GM12878 (cell line): ENCODE data around the gene CA5A. TPM values are rescaled to one million over a fixed set of nuclear protein-coding genes. Genes with fewer than 3 reads are reported as not detected.

ENCODE experiments used
- ATAC-seq: fragments of 200-7000 bp; cut with Tn5 transposase; 3 replicates; pipeline ENCODE4 v1.9.1; 2020; ENCODE audit warnings: mild to moderate bottlenecking, moderate library complexity
- BruUV-seq: library from RNA; stranded (reverse); fragments of 400-500 nt; replicated peaks from 2 replicates; lab custom pipeline; 2021; lab: Mats Ljungman, UMichigan
- CTCF ChIA-PET: fragments of 300-600 bp; sonication (Branson Sonifier 250); formaldehyde crosslinking; extraction: SDS; loops from one replicate; lab custom pipeline; 2021; ENCODE audit warnings: inconsistent platforms; lab: Yijun Ruan, JAX
- POLR2A ChIA-PET: fragments of 350-600 bp; formaldehyde crosslinking; extraction: SDS; loops from one replicate; lab custom pipeline; 2021; ENCODE audit warnings: inconsistent platforms; lab: Charles Lee
- RAD21 ChIA-PET: fragments of 300-600 bp; sonication (Branson Sonifier 250); formaldehyde crosslinking; loops from one replicate; lab custom pipeline; 2023; ENCODE audit warnings: antibody characterized with exemption; ENCODE audit not compliant: unreplicated experiment; lab: Charles Lee
- SMC1A ChIA-PET: fragments of 300-600 bp; sonication (Branson Sonifier 250); formaldehyde crosslinking; loops from one replicate; lab custom pipeline; 2023; ENCODE audit not compliant: unreplicated experiment, uncharacterized antibody; lab: Charles Lee
- DNase-seq: peaks from one replicate; pipeline ENCODE4 v3.0.0-alpha.2; 2011; ENCODE audit warnings: low read depth, low spot score
- FAIRE-seq: peaks from 3 replicates; lab custom pipeline; 2011; peaks lifted over from hg19 to GRCh38; lab: Jason Lieb, UNC
- H2AFZ ChIP-seq: 2 replicates; pipeline ENCODE4 v1.6.0; 2011; ENCODE audit warnings: low read depth, low read length, control low read depth; ENCODE audit not compliant: control insufficient read depth
- H3K27ac ChIP-seq: 2 replicates; pipeline ENCODE4 v1.5.1; 2011; ENCODE audit warnings: control low read depth; ENCODE audit not compliant: control insufficient read depth, insufficient read depth
- H3K27me3 ChIP-seq, 2 experiments: replicated peaks in 1 of 2; 2 replicates each; pipeline versions ENCODE4 v1.6.0 to v1.6.1; 2011; ENCODE audit warnings: low read length in 1 of 2; ENCODE audit not compliant: control insufficient read depth in 2 of 2, insufficient read depth in 2 of 2
- H3K36me3 ChIP-seq, 2 experiments: 2 replicates each; pipeline ENCODE4 v1.5.1; 2011; ENCODE audit warnings: low read length in 1 of 2; ENCODE audit not compliant: control insufficient read depth in 2 of 2, insufficient read depth in 2 of 2
- H3K4me1 ChIP-seq: 2 replicates; pipeline ENCODE4 v1.6.1; 2011; ENCODE audit warnings: mild to moderate bottlenecking, low read length, moderate library complexity, mixed read lengths; ENCODE audit not compliant: control insufficient read depth, insufficient read depth
- H3K4me2 ChIP-seq: 2 replicates; pipeline ENCODE4 v1.6.0; 2011; ENCODE audit warnings: control low read depth; ENCODE audit not compliant: control insufficient read depth, insufficient read depth
- H3K4me3 ChIP-seq: fragments of 200-600 bp; sonication (generic); 2 replicates; pipeline ENCODE4 v1.5.1; 2016
- H3K79me2 ChIP-seq: 2 replicates; pipeline ENCODE4 v1.6.0; 2011; ENCODE audit warnings: low read length; ENCODE audit not compliant: control insufficient read depth, insufficient read depth
- H3K9ac ChIP-seq: 2 replicates; pipeline ENCODE4 v1.8.0; 2011; ENCODE audit warnings: low read length, control low read depth, mixed read lengths; ENCODE audit not compliant: control insufficient read depth, insufficient read depth
- H3K9me3 ChIP-seq: replicated peaks from 3 replicates; pipeline ENCODE4 v1.5.1; 2011; ENCODE audit warnings: mild to moderate bottlenecking, low read length; ENCODE audit not compliant: control insufficient read depth, insufficient read depth
- H4K20me1 ChIP-seq: 2 replicates; pipeline ENCODE4 v1.6.0; 2011; ENCODE audit not compliant: control insufficient read depth, insufficient read depth
- EZH2 ChIP-seq: IDR thresholded peaks from 2 replicates; pipeline ENCODE4 v1.6.1; 2012; ENCODE audit warnings: low read depth, mild to moderate bottlenecking, control low read depth, inconsistent platforms, low read length, borderline replicate concordance; ENCODE audit not compliant: control insufficient read depth
- NR2C2 ChIP-seq: IDR thresholded peaks from 2 replicates; pipeline ENCODE4 v1.6.1; 2011; ENCODE audit warnings: borderline replicate concordance, low read depth; ENCODE audit not compliant: control insufficient read depth, insufficient read length
- STAT3 ChIP-seq: IDR thresholded peaks from 2 replicates; pipeline ENCODE4 v1.6.1; 2011; ENCODE audit warnings: low read depth, low read length, improper control_type of control experiment
- TCF7 ChIP-seq: IDR thresholded peaks from 2 replicates; pipeline ENCODE4 v1.6.1; 2014; ENCODE audit warnings: antibody characterized with exemption, borderline replicate concordance
- ZBED1 ChIP-seq: IDR thresholded peaks from 2 replicates; pipeline ENCODE4 v1.6.1; 2016; ENCODE audit warnings: borderline replicate concordance
- ZNF384 ChIP-seq: IDR thresholded peaks from 2 replicates; pipeline ENCODE4 v1.6.1; 2012; ENCODE audit warnings: low read depth, mild to moderate bottlenecking, low read length, improper control_type of control experiment, borderline replicate concordance
- WGBS: methylation state at CpG from one replicate; pipeline ENCODE4 v1.1.6; 2016; ENCODE audit warnings: low lambda C conversion rate; ENCODE audit not compliant: insufficient replicate concordance, insufficient coverage; ENCODE audit errors: missing lambda C conversion rate; 5-methylcytosine and 5-hydroxymethylcytosine counted together
- in situ Hi-C: fragments of 300-500 bp; cut with MboI; formaldehyde crosslinking; loops from 9 replicates; pipeline ENCODE4 v1.14.3; 2018; ENCODE audit warnings: mixed read lengths
- intact Hi-C: fragments of 100-400 bp; cut with micrococcal nuclease; formaldehyde crosslinking; loops from one replicate; pipeline ENCODE4 v1.14.2; 2022; ENCODE audit not compliant: unreplicated experiment
- polyA plus RNA-seq, 11 experiments: library from polyadenylated mRNA; depleted of rRNA in 4 of 11; unstranded in 6 of 11; stranded (reverse) in 5 of 11; fragments of >200 nt; fragmentation: Nextera tagmentation in 4 of 11; fragmentation: Illumina TruSeq in 1 of 11; extraction: Ambion mirVana in 4 of 11; extraction: Trizol in 1 of 11; gene quantifications; 1 replicate in 1 of 11; 2 replicates in 10 of 11; pipeline versions ENCODE4 v1.2.1 to v1.2.3, GENCODE V29; 2011 to 2016; ENCODE audit warnings: inconsistent platforms in 2 of 11, missing spikeins in 2 of 11, low read depth in 1 of 11
- total RNA-seq, 4 experiments: library from RNA; depleted of rRNA in 3 of 4; stranded (reverse); fragments of >200 nt in 3 of 4; fragmentation: Illumina TruSeq in 1 of 4; extraction: Trizol in 1 of 4; gene quantifications; 2 replicates each; pipeline versions ENCODE4 v1.2.1 to v1.2.3, GENCODE V29; 2013 to 2021
- TF ChIP-seq, protein P1 (sequence below): fragments of 450-650 bp; IDR thresholded peaks from 2 replicates; pipeline ENCODE4 v1.6.1; 2017; ENCODE audit warnings: low read depth, mild to moderate bottlenecking, moderate library complexity
- TF ChIP-seq, protein P2 (sequence below): IDR thresholded peaks from 2 replicates; pipeline ENCODE4 v1.6.1; 2011; ENCODE audit warnings: mild to moderate bottlenecking, low read depth, low read length, moderate library complexity; ENCODE audit not compliant: insufficient replicate concordance
- TF ChIP-seq, protein P3 (sequence below): fragments of 450-650 bp; IDR thresholded peaks from 2 replicates; pipeline ENCODE4 v1.6.1; 2018; ENCODE audit warnings: mild to moderate bottlenecking, low read depth, moderate library complexity; ENCODE audit not compliant: partially characterized antibody

CA5A gene
- total and polyA plus RNA-seq, 10 of the 15 experiments (the other 5 are each of a cell fraction or from before 2014, with no cell fraction given): not detected

DNA sequence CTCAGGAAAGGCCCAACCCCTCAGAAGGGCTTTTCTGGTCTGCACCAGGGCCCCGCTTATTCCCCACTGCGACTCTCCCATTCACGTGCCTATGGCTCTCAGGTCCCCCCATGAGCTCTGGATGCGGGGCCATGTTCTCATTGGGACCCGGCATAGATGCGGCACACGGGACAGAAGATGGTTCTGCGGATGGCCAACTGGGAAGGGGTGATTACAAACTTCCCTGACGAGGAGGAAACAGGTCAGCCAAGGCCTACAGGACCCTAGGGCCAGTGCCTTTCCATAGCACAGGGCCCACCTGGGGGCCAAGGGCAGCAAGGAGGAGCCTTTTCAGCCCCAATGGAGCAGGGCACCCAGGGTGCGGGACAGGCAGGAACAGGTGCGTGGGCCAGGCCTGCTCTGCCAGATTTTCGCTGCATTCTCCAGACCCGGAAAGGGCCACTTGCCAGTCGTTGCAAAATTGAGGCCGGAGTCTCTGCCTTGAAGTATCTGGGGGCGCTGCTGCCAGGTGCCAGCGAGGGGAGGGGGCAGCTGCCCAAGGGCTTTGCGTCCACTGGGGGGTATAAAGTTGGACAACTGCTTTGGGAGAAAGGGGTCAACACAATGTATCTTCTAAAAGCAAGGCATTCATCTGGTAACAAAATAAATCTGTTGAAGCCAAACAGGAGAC is 87.5 kb downstream of the CA5A start:
- DNase-seq: no peak
- no peak overlapping the region for H3K9ac ChIP-seq
- H3K27ac ChIP-seq: no peak overlapping the region
- no peak for TF ChIP-seq NR2C2
- TF ChIP-seq, protein P1, sequence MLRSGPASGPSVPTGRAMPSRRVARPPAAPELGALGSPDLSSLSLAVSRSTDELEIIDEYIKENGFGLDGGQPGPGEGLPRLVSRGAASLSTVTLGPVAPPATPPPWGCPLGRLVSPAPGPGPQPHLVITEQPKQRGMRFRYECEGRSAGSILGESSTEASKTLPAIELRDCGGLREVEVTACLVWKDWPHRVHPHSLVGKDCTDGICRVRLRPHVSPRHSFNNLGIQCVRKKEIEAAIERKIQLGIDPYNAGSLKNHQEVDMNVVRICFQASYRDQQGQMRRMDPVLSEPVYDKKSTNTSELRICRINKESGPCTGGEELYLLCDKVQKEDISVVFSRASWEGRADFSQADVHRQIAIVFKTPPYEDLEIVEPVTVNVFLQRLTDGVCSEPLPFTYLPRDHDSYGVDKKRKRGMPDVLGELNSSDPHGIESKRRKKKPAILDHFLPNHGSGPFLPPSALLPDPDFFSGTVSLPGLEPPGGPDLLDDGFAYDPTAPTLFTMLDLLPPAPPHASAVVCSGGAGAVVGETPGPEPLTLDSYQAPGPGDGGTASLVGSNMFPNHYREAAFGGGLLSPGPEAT: no peak
- no peak for TF ChIP-seq ZNF384
- no peak for TF ChIP-seq EZH2
- no peak for TF ChIP-seq STAT3
- TF ChIP-seq, protein P2, sequence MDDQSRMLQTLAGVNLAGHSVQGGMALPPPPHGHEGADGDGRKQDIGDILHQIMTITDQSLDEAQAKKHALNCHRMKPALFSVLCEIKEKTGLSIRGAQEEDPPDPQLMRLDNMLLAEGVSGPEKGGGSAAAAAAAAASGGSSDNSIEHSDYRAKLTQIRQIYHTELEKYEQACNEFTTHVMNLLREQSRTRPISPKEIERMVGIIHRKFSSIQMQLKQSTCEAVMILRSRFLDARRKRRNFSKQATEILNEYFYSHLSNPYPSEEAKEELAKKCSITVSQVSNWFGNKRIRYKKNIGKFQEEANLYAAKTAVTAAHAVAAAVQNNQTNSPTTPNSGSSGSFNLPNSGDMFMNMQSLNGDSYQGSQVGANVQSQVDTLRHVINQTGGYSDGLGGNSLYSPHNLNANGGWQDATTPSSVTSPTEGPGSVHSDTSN: no peak
- TF ChIP-seq TCF7: no peak
- TF ChIP-seq, protein P3, sequence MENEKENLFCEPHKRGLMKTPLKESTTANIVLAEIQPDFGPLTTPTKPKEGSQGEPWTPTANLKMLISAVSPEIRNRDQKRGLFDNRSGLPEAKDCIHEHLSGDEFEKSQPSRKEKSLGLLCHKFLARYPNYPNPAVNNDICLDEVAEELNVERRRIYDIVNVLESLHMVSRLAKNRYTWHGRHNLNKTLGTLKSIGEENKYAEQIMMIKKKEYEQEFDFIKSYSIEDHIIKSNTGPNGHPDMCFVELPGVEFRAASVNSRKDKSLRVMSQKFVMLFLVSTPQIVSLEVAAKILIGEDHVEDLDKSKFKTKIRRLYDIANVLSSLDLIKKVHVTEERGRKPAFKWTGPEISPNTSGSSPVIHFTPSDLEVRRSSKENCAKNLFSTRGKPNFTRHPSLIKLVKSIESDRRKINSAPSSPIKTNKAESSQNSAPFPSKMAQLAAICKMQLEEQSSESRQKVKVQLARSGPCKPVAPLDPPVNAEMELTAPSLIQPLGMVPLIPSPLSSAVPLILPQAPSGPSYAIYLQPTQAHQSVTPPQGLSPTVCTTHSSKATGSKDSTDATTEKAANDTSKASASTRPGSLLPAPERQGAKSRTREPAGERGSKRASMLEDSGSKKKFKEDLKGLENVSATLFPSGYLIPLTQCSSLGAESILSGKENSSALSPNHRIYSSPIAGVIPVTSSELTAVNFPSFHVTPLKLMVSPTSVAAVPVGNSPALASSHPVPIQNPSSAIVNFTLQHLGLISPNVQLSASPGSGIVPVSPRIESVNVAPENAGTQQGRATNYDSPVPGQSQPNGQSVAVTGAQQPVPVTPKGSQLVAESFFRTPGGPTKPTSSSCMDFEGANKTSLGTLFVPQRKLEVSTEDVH: no peak
- TF ChIP-seq ZBED1: no peak
- FAIRE-seq: no peak
- peaks cover 27% of the 10 kb centered on the region for H3K79me2 ChIP-seq
- CTCF ChIA-PET: interaction anchor here (0.8 to 9.8 kb wide), 22 partner anchors 10 to 587 kb away, joined by 3 to 213 read pairs (median 4); partner anchors contain the start of gene SLC7A5
- peaks cover 27 to 58% of the 10 kb centered on the region in 2 experiments for H3K36me3 ChIP-seq
- 94% methylated on average over 18 of the region's 18 CpGs for WGBS
- no peaks in the 10 kb centered on the region; the same call in 1 of the 2 replicates for H4K20me1 ChIP-seq
- no peaks in the 10 kb centered on the region for H3K9me3 ChIP-seq
- intact Hi-C loops (no loop called here), in situ Hi-C loops (no loop called here)
- BruUV-seq: TSS peak; percentile 27
- no peaks in the 10 kb centered on the region for H3K27me3 ChIP-seq
- RAD21 ChIA-PET: interaction anchor here (0.6 to 5.5 kb wide), 10 partner anchors 9 to 76 kb away, joined by 3 to 102 read pairs (median 11); partner anchors contain the start of gene SLC7A5
- no peak for ATAC-seq
- no peak overlapping the region for H3K4me3 ChIP-seq
- SMC1A ChIA-PET: interaction anchor here (0.8 to 7.4 kb wide), 9 partner anchors 10 to 69 kb away, joined by 3 to 122 read pairs (median 7); partner anchors contain the start of gene SLC7A5
- H3K4me2 ChIP-seq: no peak overlapping the region
- no peak overlapping the region for H2AFZ ChIP-seq
- POLR2A ChIA-PET: interaction anchor here (0.6 to 1.5 kb wide), 4 partner anchors 23 to 72 kb away, joined by 3 to 7 read pairs (median 5); no protein-coding TSS in a partner anchor
- H3K4me1 ChIP-seq: peaks cover 14% of the 10 kb centered on the region
